Fibroblast of lung (primary cell): ENCODE results near the gene PAPOLB. TPM values are rescaled to one million over a fixed set of nuclear protein-coding genes. Genes with fewer than 3 reads are reported as not detected.

ENCODE experiments used
- DNase-seq, 2 donors: peaks; one replicate each; pipeline versions ENCODE4 v3.0.0 to v3.0.0-alpha.2; 2010; ENCODE audit warnings: low read depth in 2 of 2
- H2AFZ ChIP-seq: 2 replicates; pipeline ENCODE4 v1.5.1; 2012; ENCODE audit warnings: low read length, control low read depth, inconsistent platforms
- H3K27ac ChIP-seq: 2 replicates; pipeline ENCODE4 v1.5.1; 2011; ENCODE audit warnings: low read length, control low read depth; ENCODE audit not compliant: insufficient read depth
- H3K27me3 ChIP-seq: 2 replicates; pipeline ENCODE4 v1.5.1; 2011; ENCODE audit warnings: mild to moderate bottlenecking, low read length; ENCODE audit not compliant: control insufficient read depth, insufficient read depth
- H3K36me3 ChIP-seq: 2 replicates; pipeline ENCODE4 v1.5.1; 2011; ENCODE audit warnings: low read length; ENCODE audit not compliant: control insufficient read depth, insufficient read depth
- H3K4me1 ChIP-seq: 2 replicates; pipeline ENCODE4 v1.5.1; 2011; ENCODE audit warnings: low read length; ENCODE audit not compliant: control insufficient read depth, insufficient read depth; ENCODE audit errors: extremely low read depth
- H3K4me2 ChIP-seq: 2 replicates; pipeline ENCODE4 v1.5.1; 2011; ENCODE audit warnings: low read length, control low read depth; ENCODE audit not compliant: insufficient read depth; ENCODE audit errors: extremely low read depth
- H3K4me3 ChIP-seq, 4 experiments: fragments of 200-600 bp in 1 of 4; sonication (generic) in 1 of 4; replicated peaks in 1 of 4; 2 replicates each; pipeline ENCODE4 v1.5.1; 2011 to 2016; ENCODE audit warnings: low read length in 4 of 4, low read depth in 3 of 4, mild to moderate bottlenecking in 3 of 4, control low read depth in 2 of 4, inconsistent platforms in 1 of 4, mixed read lengths in 1 of 4; ENCODE audit not compliant: insufficient read depth in 1 of 4; ENCODE audit errors: control extremely low read depth in 1 of 4
- H3K79me2 ChIP-seq: 2 replicates; pipeline ENCODE4 v1.5.1; 2012; ENCODE audit warnings: mild to moderate bottlenecking, low read length, inconsistent platforms; ENCODE audit not compliant: control insufficient read depth, insufficient read depth
- H3K9ac ChIP-seq: 2 replicates; pipeline ENCODE4 v1.5.1; 2011; ENCODE audit warnings: mild to moderate bottlenecking, low read length, control low read depth; ENCODE audit not compliant: insufficient read depth
- H3K9me3 ChIP-seq: 2 replicates; pipeline ENCODE4 v1.5.1; 2012; ENCODE audit warnings: low read depth, low read length; ENCODE audit not compliant: control insufficient read depth, insufficient read depth
- H4K20me1 ChIP-seq: 2 replicates; pipeline ENCODE4 v1.5.1; 2011; ENCODE audit warnings: low read length; ENCODE audit not compliant: control insufficient read depth, insufficient read depth; ENCODE audit errors: extremely low read depth
- CTCF ChIP-seq, 2 donors: IDR thresholded peaks in 1 of 2; conservative IDR thresholded peaks in 1 of 2; 1 replicate in 1 of 2; 2 replicates in 1 of 2; pipeline ENCODE4 v1.5.1; 2011 to 2012; ENCODE audit warnings: low read length in 2 of 2, control low read depth in 1 of 2, inconsistent platforms in 1 of 2, low read depth in 1 of 2, mild to moderate bottlenecking in 1 of 2
- EZH2 ChIP-seq: IDR thresholded peaks from 2 replicates; pipeline ENCODE4 v1.5.1; 2012; ENCODE audit warnings: low read length, control low read depth, mild to moderate bottlenecking; ENCODE audit errors: missing control alignments
- polyA plus RNA-seq, 2 donors: library from polyadenylated mRNA; depleted of rRNA in 1 of 2; stranded (reverse) in 1 of 2; unstranded in 1 of 2; fragments of >200 nt; gene quantifications; 2 replicates each; pipeline ENCODE4 v1.2.1, GENCODE V29; 2011 to 2012; ENCODE audit warnings: missing spikeins in 1 of 2
- total RNA-seq: library from RNA; depleted of rRNA; stranded (reverse); fragments of >200 nt; gene quantifications from 2 replicates; pipeline ENCODE4 v1.2.1, GENCODE V29; 2014

The PAPOLB gene
- total and polyA plus RNA-seq, 2 donors (not counting 1 experiment from before 2014, with no cell fraction given): under 0.01 to 0.02 TPM

GRCh38 chr7:4840079-4840501 lies 21.7 kb downstream of the PAPOLB start:
- no peak overlapping the region for H2AFZ ChIP-seq
- H3K4me3 ChIP-seq: no peak overlapping the region
- no peak overlapping the region for H3K27ac ChIP-seq
- no peaks in the 10 kb centered on the region for H3K4me1 ChIP-seq
- TF ChIP-seq CTCF (conservative IDR thresholded peaks at IDR 0.05 in 1 of 2, IDR thresholded peaks at IDR 0.05 in 1 of 2; ENCODE audit: low read depth in 1 of 2, low read length in 2 of 2): no peak
- no peak for TF ChIP-seq EZH2
- H4K20me1 ChIP-seq: no peaks in the 10 kb centered on the region
- H3K9me3 ChIP-seq: no peaks in the 10 kb centered on the region
- no peaks in the 10 kb centered on the region for H3K36me3 ChIP-seq
- DNase-seq: no peak
- H3K79me2 ChIP-seq: no peaks in the 10 kb centered on the region
- H3K9ac ChIP-seq: no peak overlapping the region
- H3K4me2 ChIP-seq: no peak overlapping the region
- no peaks in the 10 kb centered on the region for H3K27me3 ChIP-seq

- Histone ChIP-seq H2AFZ (no peak overlapping the region), H3K4me3 (no peak overlapping the region), H4K20me1 (no peaks in the 10 kb centered on the region), H3K27ac (no peak overlapping the region), H3K9ac (no peak overlapping the region), H3K4me2 (no peak overlapping the region), H3K36me3 (no peaks in the 10 kb centered on the region), H3K9me3 (no peaks in the 10 kb centered on the region), H3K4me1 (no peaks in the 10 kb centered on the region), H3K79me2 (no peaks in the 10 kb centered on the region), H3K27me3 (no peaks in the 10 kb centered on the region)
- TF ChIP-seq EZH2 (no peak), CTCF (conservative IDR thresholded peaks at IDR 0.05 in 1 of 2, IDR thresholded peaks at IDR 0.05 in 1 of 2; ENCODE audit: low read depth in 1 of 2, low read length in 2 of 2) (no peak)
- no peak for DNase-seq
These were observed 23.1 kb downstream of the PAPOLB start for GRCh38 chr7:4838626-4839334.

- TF ChIP-seq EZH2: no peak
- TF ChIP-seq CTCF (conservative IDR thresholded peaks at IDR 0.05 in 1 of 2, IDR thresholded peaks at IDR 0.05 in 1 of 2; ENCODE audit: low read depth in 1 of 2, low read length in 2 of 2): no peak
- Histone ChIP-seq H3K4me2 (no peak overlapping the region), H3K27me3 (no peaks in the 10 kb centered on the region), H3K4me1 (no peaks in the 10 kb centered on the region), H4K20me1 (no peaks in the 10 kb centered on the region), H2AFZ (no peak overlapping the region), H3K9ac (no peak overlapping the region), H3K36me3 (no peaks in the 10 kb centered on the region), H3K9me3 (no peaks in the 10 kb centered on the region), H3K79me2 (no peaks in the 10 kb centered on the region), H3K27ac (no peak overlapping the region), H3K4me3 (no peak overlapping the region)
- no peak for DNase-seq
These were observed 23.8 kb downstream of the PAPOLB start for GRCh38 chr7:4837803-4838625.
